A549 (cell line): ENCODE data around the gene FUT8.

Experiments
- TF ChIP-seq, protein P1 (sequence below): fragments of >200 bp; sonication (Bioruptor Twin); formaldehyde crosslinking; IDR thresholded peaks from 3 replicates; pipeline ENCODE4 v1.5.1; 2016
- TF ChIP-seq, protein P2 (sequence below): fragments of 450-650 bp; IDR thresholded peaks from 2 replicates; pipeline ENCODE4 v1.6.1; 2014; ENCODE audit warnings: antibody characterized with exemption

DNA sequence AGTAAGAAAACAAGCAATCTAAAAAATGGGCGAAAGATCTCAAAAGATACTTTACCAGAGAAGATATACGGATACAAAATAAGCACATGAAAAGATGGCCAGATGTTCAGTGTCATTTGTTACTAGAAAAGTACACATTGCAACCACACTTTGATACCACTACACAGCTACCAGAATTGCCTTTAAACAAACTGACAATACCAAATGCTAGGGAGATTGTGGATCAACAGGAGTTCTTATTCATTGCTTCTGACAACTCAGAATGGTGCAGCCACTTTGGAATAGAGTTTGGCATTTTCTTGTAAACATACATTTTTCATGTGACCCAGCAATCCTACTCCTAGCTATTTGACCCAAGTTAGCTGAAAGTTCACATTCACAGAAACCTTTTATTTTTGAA lies 136.3 kb downstream of the FUT8 start:
- TF ChIP-seq, protein P1, sequence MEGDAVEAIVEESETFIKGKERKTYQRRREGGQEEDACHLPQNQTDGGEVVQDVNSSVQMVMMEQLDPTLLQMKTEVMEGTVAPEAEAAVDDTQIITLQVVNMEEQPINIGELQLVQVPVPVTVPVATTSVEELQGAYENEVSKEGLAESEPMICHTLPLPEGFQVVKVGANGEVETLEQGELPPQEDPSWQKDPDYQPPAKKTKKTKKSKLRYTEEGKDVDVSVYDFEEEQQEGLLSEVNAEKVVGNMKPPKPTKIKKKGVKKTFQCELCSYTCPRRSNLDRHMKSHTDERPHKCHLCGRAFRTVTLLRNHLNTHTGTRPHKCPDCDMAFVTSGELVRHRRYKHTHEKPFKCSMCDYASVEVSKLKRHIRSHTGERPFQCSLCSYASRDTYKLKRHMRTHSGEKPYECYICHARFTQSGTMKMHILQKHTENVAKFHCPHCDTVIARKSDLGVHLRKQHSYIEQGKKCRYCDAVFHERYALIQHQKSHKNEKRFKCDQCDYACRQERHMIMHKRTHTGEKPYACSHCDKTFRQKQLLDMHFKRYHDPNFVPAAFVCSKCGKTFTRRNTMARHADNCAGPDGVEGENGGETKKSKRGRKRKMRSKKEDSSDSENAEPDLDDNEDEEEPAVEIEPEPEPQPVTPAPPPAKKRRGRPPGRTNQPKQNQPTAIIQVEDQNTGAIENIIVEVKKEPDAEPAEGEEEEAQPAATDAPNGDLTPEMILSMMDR, result no peak
- TF ChIP-seq, protein P2, sequence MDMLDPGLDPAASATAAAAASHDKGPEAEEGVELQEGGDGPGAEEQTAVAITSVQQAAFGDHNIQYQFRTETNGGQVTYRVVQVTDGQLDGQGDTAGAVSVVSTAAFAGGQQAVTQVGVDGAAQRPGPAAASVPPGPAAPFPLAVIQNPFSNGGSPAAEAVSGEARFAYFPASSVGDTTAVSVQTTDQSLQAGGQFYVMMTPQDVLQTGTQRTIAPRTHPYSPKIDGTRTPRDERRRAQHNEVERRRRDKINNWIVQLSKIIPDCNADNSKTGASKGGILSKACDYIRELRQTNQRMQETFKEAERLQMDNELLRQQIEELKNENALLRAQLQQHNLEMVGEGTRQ, result no peak
